Osteocyte (in vitro differentiated cells): ENCODE data around the gene PRSS36. TPM values are rescaled to one million over a fixed set of nuclear protein-coding genes. Genes with fewer than 3 reads are reported as not detected.

Experiments
- DNase-seq: peaks from one replicate; pipeline ENCODE4 v3.0.0; 2021; ENCODE audit warnings: mixed read lengths; ENCODE audit not compliant: unreplicated experiment; ENCODE audit errors: extremely low spot score
- H3K27ac Mint-ChIP-seq: one replicate; pipeline ENCODE4 v1.8.0; 2021; ENCODE audit warnings: mild to moderate bottlenecking, mixed read lengths; ENCODE audit not compliant: unreplicated experiment
- H3K27me3 Mint-ChIP-seq: one replicate; pipeline ENCODE4 v1.8.0; 2021; ENCODE audit warnings: mixed read lengths; ENCODE audit not compliant: unreplicated experiment
- H3K36me3 Mint-ChIP-seq: one replicate; pipeline ENCODE4 v1.8.0; 2021; ENCODE audit warnings: mixed read lengths; ENCODE audit not compliant: unreplicated experiment
- H3K4me1 Mint-ChIP-seq: one replicate; pipeline ENCODE4 v1.8.0; 2021; ENCODE audit warnings: mixed read lengths; ENCODE audit not compliant: unreplicated experiment
- H3K4me3 Mint-ChIP-seq: one replicate; pipeline ENCODE4 v1.8.0; 2021; ENCODE audit warnings: mild to moderate bottlenecking, moderate library complexity, mixed read lengths; ENCODE audit not compliant: unreplicated experiment
- H3K9me3 Mint-ChIP-seq: one replicate; pipeline ENCODE4 v1.8.0; 2021; ENCODE audit warnings: mixed read lengths; ENCODE audit not compliant: unreplicated experiment
- CTCF ChIP-seq: fragments of 200-600 bp; sonication (generic); IDR thresholded peaks from 2 replicates; pipeline ENCODE4 v1.5.0; 2021; ENCODE audit warnings: antibody characterized with exemption, mild to moderate bottlenecking, moderate library complexity
- total RNA-seq: library from RNA; stranded (reverse); gene quantifications from 2 replicates; pipeline ENCODE4 v1.2.1, GENCODE V29; 2021

The PRSS36 gene
- total RNA-seq, 1 donor from 2014 or later: 0.67 TPM

GRCh38 chr16:31136287-31136662 is 13.6 kb downstream of the PRSS36 start:
- DNase-seq: no peak
- TF ChIP-seq CTCF: no peak
- Mint-ChIP-seq H3K27me3 (no peaks in the 10 kb centered on the region), H3K36me3 (no peaks in the 10 kb centered on the region), H3K9me3 (no peaks in the 10 kb centered on the region), H3K4me1 (peaks cover 11% of the 10 kb centered on the region), H3K27ac (no peak overlapping the region), H3K4me3 (no peak overlapping the region)

- no peaks in the 10 kb centered on the region for H3K36me3 Mint-ChIP-seq
- TF ChIP-seq CTCF: no peak
- H3K4me1 Mint-ChIP-seq: peaks cover 7% of the 10 kb centered on the region
- H3K9me3 Mint-ChIP-seq: no peaks in the 10 kb centered on the region
- no peaks in the 10 kb centered on the region for H3K27me3 Mint-ChIP-seq
- no peak within 1 kb of the TSS for H3K27ac Mint-ChIP-seq
- DNase-seq: no peak
- H3K4me3 Mint-ChIP-seq: no peak within 1 kb of the TSS
Measured at GRCh38 chr16:31135535-31136286, 14.2 kb downstream of the PRSS36 start, which contains the start of gene PRSS8. TSS of gene PRSS8 (minus strand) at chr16:31135727. CDS start at chr16:31135498, 229 bp downstream.

GRCh38 chr16:31134625-31135534 is 15.0 kb downstream of the PRSS36 start:
- Mint-ChIP-seq H3K27me3 (no peaks in the 10 kb centered on the region), H3K9me3 (no peaks in the 10 kb centered on the region), H3K4me3 (no peak overlapping the region), H3K36me3 (peaks cover 2% of the 10 kb centered on the region), H3K27ac (no peak overlapping the region), H3K4me1 (peaks cover 6% of the 10 kb centered on the region)
- TF ChIP-seq CTCF: no peak
- DNase-seq: no peak

- peaks cover 6% of the 10 kb centered on the region for H3K4me1 Mint-ChIP-seq
- no peak overlapping the region for H3K27ac Mint-ChIP-seq
- H3K9me3 Mint-ChIP-seq: no peaks in the 10 kb centered on the region
- no peak for TF ChIP-seq CTCF
- peaks cover 2% of the 10 kb centered on the region for H3K36me3 Mint-ChIP-seq
- H3K4me3 Mint-ChIP-seq: no peak overlapping the region
- DNase-seq: no peak
- H3K27me3 Mint-ChIP-seq: no peaks in the 10 kb centered on the region
Measured at GRCh38 chr16:31134091-31134571, 15.7 kb downstream of the PRSS36 start.

GRCh38 chr16:31133046-31133501 is 16.8 kb downstream of the PRSS36 start:
- Mint-ChIP-seq H3K27ac (no peak overlapping the region), H3K36me3 (peaks cover 2% of the 10 kb centered on the region), H3K4me3 (no peak overlapping the region), H3K9me3 (no peaks in the 10 kb centered on the region), H3K27me3 (no peaks in the 10 kb centered on the region), H3K4me1 (peaks cover 4% of the 10 kb centered on the region)
- TF ChIP-seq CTCF: no peak
- no peak for DNase-seq
